ENCODE measurements around the gene LAMP5. TPM values are rescaled to one million over a fixed set of nuclear protein-coding genes. Genes with fewer than 3 reads are reported as not detected.

Gene LAMP5
- total RNA-seq, 2 donors from 2014 or later = not detected

DNA sequence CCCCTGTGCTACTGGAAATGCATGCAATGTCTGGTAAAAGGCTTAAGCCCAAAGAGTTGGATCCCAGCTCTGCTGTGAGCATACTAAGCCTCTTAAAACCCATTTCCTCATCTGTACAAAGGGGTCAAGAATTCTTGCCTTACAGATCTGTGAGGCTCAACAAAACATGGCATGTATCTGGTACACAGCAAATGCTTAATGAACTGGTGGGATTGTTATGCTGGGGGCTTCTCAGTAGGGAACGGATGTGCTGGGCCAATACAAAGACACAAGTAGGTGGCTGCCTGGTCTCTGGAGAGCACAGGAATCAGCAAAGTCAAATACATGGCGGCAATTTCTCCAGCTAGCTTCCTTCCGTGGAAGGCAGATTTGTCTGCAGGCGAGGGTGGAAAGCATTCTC is 62.3 kb downstream of the LAMP5 start:
- Histone ChIP-seq H3K4me3 (no peak overlapping the region), H3K36me3 (replicated peaks in 1 of 2; ENCODE audit: insufficient read depth in 1 of 2, low read depth in 2 of 2) (no peaks in the 10 kb centered on the region), H3K27ac (no peak overlapping the region), H3K9me3 (no peaks in the 10 kb centered on the region), H3K4me1 (peaks cover 6% of the 10 kb centered on the region), H3K27me3 (no peaks in the 10 kb centered on the region)
- DNase-seq (no peak), ATAC-seq (no peak)
- intact Hi-C loops (cut with DNase I) = no loop called here
- TF ChIP-seq, protein P1, sequence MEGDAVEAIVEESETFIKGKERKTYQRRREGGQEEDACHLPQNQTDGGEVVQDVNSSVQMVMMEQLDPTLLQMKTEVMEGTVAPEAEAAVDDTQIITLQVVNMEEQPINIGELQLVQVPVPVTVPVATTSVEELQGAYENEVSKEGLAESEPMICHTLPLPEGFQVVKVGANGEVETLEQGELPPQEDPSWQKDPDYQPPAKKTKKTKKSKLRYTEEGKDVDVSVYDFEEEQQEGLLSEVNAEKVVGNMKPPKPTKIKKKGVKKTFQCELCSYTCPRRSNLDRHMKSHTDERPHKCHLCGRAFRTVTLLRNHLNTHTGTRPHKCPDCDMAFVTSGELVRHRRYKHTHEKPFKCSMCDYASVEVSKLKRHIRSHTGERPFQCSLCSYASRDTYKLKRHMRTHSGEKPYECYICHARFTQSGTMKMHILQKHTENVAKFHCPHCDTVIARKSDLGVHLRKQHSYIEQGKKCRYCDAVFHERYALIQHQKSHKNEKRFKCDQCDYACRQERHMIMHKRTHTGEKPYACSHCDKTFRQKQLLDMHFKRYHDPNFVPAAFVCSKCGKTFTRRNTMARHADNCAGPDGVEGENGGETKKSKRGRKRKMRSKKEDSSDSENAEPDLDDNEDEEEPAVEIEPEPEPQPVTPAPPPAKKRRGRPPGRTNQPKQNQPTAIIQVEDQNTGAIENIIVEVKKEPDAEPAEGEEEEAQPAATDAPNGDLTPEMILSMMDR (IDR thresholded peaks at IDR 0.05) = no peak
- no peak for TF ChIP-seq POLR2A (IDR thresholded peaks at IDR 0.05)
- 80 to 87% methylated on average over 4 of the region's 4 CpGs for WGBS, 2 donors

DNA sequence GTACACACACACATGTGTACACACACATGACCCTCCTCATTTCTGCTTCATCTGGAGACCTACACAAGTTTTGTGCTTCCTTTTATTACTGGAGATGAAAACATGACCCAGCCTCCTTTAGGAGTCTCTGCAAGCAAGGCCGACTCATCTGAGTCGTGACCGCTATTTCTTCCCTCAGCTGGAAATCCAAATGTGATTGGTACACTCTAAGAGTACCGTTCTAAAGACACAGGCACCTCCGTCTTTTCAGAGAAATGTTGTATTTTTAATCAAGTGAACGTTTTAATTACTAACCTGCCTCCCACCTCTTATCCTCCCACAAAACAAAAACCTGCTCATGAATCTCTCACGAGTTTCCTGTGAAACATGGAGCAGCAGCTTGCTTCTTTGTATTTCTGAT is 63.0 kb downstream of the LAMP5 start:
- intact Hi-C loops (cut with DNase I) = no loop called here
- WGBS, 2 donors = 70 to 76% methylated on average over 7 of the region's 7 CpGs
- peaks cover 6% of the 10 kb centered on the region for H3K4me1 ChIP-seq
- DNase-seq = no peak
- TF ChIP-seq POLR2A (IDR thresholded peaks at IDR 0.05) = no peak
- TF ChIP-seq, protein P1 (IDR thresholded peaks at IDR 0.05) = no peak
- H3K27me3 ChIP-seq = no peaks in the 10 kb centered on the region
- H3K27ac ChIP-seq = no peak overlapping the region
- no peaks in the 10 kb centered on the region for H3K36me3 ChIP-seq (replicated peaks in 1 of 2; ENCODE audit: insufficient read depth in 1 of 2, low read depth in 2 of 2)
- H3K4me3 ChIP-seq = no peak overlapping the region
- no peaks in the 10 kb centered on the region for H3K9me3 ChIP-seq
- no peak for ATAC-seq

DNA sequence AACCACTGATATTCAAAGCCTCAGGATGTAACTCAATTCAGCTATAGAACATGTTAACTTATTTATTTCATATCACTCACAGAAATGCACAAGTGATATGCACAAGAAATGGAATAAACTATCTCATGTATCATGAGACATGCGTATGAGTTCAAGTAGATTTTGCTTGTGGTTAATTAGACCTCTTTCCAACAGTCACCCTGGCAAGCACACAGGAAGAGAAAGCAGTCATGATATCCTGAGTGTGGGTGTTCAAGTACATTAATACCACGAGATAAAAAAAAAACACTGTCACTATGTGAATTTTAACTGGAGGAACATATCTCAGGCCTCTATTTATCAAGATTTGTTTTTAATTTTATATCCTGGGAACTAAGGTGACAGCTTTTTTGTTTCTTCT is 64.2 kb downstream of the LAMP5 start:
- Histone ChIP-seq H3K27me3 (no peaks in the 10 kb centered on the region), H3K9me3 (no peaks in the 10 kb centered on the region), H3K27ac (no peak overlapping the region), H3K36me3 (replicated peaks in 1 of 2; ENCODE audit: insufficient read depth in 1 of 2, low read depth in 2 of 2) (no peaks in the 10 kb centered on the region), H3K4me3 (no peak overlapping the region), H3K4me1 (peaks cover 6% of the 10 kb centered on the region)
- intact Hi-C loops (cut with DNase I) = no loop called here
- no peak for ATAC-seq
- TF ChIP-seq, protein P1 (IDR thresholded peaks at IDR 0.05) = no peak
- no peak for TF ChIP-seq POLR2A (IDR thresholded peaks at IDR 0.05)
- no peak for DNase-seq
- WGBS, 2 donors = 56 to 57% methylated on average over 2 of the region's 2 CpGs
